ENCODE results near the gene NEURL1B.

Gene NEURL1B

GRCh38 chr5:172689218-172689572 is 48.1 kb downstream of the NEURL1B start:
- H3K27ac ChIP-seq, result peak overlapping the region; percentile 94
- no peak for TF ChIP-seq CTCF (conservative IDR thresholded peaks at IDR 0.05)

DNA sequence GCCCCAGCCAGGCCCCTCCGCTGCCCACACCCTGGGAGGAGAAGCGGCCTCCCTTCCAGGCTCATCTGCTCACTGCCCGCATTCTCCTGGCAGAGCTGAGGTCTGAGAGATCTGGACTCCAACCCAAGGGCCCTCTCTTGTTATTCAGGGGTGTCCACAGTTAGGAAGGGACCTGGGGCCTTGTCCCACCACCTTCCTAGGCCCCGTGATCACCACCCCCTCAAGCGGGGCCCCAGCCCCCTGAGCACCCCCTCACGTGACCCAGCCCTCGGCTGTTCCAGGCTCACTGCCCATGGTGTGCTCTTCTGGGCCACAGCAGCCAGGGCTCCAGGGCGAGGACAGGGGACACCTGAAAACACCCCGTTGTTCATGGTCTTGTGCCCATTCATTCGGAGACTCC is 48.7 kb downstream of the NEURL1B start:
- TF ChIP-seq CTCF (conservative IDR thresholded peaks at IDR 0.05), result no peak
- H3K27ac ChIP-seq, result peak overlapping the region; percentile 94

GRCh38 chr5:172690258-172691075 is 49.4 kb downstream of the NEURL1B start:
- TF ChIP-seq CTCF (conservative IDR thresholded peaks at IDR 0.05), result no peak
- H3K27ac ChIP-seq, result peak overlapping the region; percentile 94

GRCh38 chr5:172691886-172692285 is 50.8 kb downstream of the NEURL1B start:
- TF ChIP-seq CTCF (conservative IDR thresholded peaks at IDR 0.05), result no peak
- no peak overlapping the region for H3K27ac ChIP-seq

- TF ChIP-seq CTCF (conservative IDR thresholded peaks at IDR 0.05), result no peak
- no peak overlapping the region for H3K27ac ChIP-seq
Observed at GRCh38 chr5:172692451-172692850, 51.4 kb downstream of the NEURL1B start.

DNA sequence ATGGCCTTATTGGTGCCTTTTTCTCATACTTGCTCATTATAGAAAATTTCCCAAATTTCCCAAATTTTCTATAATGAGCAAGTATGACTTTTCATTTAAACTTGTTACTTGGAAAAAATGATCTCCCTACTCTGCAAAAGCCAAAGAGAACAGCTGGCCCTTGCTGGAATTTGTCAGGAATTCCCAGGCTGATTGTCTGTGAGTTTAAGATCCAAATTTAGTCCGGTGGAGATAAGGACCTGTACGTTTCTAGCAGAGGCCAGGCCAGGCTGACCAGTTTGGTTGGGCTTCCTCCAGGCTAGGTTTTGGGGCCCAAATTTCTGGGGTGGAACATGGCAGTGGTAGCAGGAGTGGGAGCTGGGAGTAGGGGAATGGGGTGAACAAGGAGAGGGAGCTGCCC is 51.9 kb downstream of the NEURL1B start:
- TF ChIP-seq CTCF (conservative IDR thresholded peaks at IDR 0.05), result no peak
- H3K27ac ChIP-seq, result no peak overlapping the region

DNA sequence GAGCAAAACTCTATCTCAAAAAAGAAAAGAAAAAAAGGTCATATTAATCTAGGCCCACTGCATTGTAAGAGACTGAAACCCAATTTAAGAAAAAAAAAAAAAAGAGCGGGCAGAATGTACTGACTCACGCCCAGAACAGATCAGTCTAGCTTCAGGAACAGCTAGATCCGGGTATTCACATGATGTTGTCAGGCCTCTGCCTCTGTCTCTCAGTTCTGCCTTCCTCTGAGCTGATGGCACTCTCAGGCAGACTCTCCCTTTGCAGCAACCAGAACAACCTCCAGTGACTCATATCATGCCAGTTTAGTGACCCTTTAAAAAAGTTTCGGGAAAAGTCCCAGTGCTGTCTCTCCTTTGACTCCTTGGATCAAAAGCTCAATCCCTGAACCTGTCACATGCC is 53.0 kb downstream of the NEURL1B start:
- no peak for TF ChIP-seq CTCF (conservative IDR thresholded peaks at IDR 0.05)

More for the DNA sequence above, 53.0 kb downstream of the NEURL1B start:
- no peak overlapping the region for H3K27ac ChIP-seq

Measured in VCaP (cell line).